CD4-positive, alpha-beta T cell treated with Interferon alpha-2 for 1 hour (primary cell): ENCODE data around the gene C1orf21.
A peak's percentile ranks its signal among the peaks of the same experiment; 100 is the strongest.

Experiments used
- DNase-seq, 2 donors: peaks; one replicate each; pipeline ENCODE4 v3.0.0-alpha.2; 2020 to 2022

The C1orf21 gene

DNA sequence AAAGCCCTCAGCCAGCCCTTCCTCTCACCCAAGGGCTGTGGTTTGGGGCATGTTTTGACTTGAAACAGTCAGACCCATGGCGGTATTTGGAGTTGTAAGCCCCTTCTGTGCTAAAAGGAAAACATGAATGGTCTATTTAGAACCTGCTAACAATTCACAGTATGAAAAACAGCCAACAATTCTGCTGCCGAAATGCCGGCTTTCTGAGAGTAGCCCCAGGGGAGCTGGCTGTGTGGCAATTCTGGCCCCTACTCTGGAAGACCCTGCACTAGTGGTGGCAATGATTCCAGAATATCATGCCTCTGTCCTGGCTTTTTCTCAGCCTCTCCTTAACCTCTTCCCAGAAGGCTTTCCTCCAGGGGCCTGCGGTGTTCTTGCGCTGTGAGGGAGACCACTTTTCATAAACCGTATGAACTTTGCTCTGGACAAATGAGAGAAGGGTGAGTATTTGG is 249.2 kb downstream of the C1orf21 start:
- DNase-seq = no peak

DNA sequence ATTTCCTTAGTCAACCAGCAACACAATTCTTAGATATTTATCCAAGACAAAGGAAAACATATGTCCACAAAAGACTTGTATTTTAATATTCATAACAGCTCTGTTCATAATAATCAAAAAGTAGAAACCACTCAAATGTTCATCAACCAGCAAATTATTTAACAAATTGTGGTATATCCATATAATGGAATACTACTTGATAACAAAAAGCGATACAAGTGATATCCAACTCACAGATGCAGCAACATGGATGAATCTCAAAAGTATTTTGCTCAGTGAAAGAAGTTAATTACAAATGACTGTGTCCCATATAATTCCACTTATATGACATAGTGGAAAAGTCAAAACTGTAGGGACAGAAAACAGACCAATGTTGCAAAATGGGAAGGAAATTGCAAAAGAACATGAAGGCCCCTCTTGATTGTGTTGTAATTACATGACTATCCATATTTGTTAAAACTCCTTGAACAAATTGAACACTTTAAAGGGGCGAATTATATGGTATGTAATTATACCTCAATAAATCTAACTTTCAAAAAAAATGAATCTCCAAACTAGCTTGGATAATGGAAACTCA is 250.9 kb downstream of the C1orf21 start:
- DNase-seq = no peak

DNA sequence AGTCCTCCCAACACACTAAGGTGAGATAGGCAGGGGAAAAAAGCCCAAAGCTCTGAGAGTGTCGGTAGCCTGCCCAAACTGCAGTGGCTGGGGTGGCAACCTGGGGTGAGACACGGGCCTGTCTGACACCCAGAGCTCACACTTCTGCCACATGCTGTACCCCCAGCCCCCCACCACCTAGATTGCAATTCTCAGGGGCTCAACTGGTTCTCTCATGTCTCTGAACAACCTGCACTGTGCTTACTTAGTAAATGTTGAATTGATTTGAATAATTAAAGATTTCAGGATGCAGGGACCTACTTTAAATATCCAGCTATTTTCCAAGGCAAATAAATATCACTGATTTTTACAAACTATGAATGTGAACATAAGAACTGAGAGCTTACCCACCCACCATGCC is 252.4 kb downstream of the C1orf21 start:
- no peak for DNase-seq

DNA sequence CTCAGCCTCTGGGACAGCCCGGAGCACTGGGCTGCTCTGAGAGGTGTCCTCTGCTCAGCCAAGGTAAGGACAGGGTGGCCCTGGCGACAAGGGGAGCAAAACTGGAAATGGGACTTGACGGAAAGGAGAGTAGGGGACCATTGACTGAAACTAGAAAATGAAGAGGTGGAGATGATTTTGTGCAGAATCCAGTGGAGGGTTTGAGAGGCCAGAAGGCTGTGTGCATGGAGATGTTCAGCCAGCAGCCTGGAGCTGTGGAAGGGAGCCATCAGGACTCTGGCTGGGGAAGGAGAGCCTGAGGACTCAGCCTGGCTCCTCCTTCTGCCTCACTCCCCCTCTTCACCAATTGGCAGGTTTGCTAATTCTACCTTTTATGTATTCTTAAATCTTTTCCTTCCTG is 253.7 kb downstream of the C1orf21 start:
- DNase-seq = no peak

DNA sequence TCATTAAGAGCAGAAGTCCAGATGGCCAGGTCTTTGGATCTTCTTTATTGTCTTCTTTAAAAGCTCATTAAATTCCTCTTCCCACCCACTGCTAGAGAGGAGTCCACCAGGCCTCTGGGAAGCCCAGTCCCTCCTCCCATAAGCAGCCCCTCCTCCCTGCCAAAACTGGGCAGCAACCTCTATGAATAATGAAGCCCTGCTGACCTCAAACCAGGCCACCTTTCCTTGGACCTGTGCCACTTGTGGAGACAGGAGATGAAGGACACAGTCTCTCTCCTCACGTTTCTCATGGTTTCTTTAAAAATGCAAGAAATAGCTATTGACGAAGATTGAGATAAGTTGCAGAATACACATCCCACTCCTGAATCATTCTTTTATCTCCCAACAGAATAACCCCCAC is 255.1 kb downstream of the C1orf21 start:
- DNase-seq = no peak

DNA sequence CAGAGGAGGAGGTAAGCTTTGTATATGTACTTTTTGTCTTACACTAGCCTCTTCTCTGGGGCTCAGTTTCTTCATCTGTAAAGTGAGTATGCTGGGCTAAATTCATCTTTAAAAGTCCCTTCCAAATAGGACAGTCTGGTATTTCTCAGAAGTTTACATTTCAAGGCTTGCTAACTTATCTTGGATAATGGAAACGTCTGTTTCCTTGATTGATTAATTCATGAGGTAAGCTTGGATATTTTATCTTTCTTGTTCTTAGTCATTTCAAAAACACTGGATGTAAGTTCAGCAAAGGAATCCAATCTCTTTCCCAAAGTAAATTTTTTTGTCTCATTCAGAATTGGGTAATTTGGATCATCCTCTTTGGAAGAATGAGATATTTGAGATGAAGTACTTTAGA is 256.8 kb downstream of the C1orf21 start:
- no peak for DNase-seq

DNA sequence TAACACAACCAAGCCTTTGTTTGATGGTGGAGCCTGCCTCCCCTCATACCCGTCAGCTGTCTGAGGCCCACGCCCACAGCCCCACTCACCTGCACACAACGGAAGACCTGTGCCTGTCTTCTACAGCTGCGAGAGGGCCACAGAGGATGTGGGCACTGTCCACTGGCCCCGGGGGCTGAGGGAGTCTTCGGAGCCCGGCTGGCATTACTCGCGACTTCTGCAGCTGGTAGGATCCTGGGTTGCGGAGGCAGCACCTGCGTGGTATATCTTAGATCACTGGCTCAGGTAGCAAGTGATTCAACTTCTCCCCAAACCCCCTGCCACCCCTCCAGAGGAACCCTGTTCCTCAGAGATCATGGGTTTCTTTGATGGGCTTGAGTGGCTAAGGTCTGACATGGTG is 257.9 kb downstream of the C1orf21 start:
- DNase-seq = no peak

DNA sequence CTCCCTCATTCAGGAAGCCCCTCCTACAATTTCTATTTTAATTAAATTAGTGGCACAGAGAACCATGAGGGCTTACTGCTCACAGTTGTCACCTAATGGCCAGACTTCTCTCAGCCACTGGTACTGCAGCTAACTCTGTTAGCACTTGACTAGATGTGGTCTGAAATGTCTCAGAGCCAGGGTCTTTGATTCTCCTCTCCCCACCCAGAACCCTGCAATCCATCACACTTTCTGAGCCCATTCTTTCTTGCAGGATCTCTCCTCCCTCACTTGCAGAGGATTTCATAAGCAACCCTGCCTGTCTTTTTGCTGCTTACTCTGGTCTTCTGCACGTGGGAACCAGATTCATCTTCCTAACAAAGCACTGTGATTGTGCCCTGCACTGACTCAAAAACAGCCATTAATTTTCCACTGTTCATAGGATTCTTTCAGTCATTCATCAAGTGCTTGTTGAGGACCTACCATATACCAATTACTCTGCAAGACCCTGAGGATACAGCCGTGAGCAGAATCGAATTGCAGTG is 259.4 kb downstream of the C1orf21 start:
- DNase-seq = no peak

DNA sequence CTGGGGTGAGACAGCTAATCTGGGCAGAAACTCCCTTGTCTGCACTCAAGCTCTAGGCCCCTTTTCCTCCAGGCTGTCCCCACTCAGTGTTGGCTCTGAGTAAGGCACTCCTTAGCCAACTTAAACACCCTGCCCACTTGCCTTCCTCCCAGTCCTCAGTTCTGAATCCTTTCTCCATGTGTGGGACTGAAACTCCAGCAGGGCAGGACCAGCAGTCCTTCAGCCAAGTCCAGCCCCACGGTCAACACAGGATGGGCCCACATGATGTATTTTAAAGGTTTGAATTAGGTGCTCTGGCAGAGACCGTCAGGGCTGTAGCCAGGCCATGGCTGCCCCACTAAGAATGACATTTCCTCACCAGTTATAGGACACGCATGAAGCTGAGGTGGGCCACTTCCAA is 260.0 kb downstream of the C1orf21 start:
- DNase-seq = no peak

DNA sequence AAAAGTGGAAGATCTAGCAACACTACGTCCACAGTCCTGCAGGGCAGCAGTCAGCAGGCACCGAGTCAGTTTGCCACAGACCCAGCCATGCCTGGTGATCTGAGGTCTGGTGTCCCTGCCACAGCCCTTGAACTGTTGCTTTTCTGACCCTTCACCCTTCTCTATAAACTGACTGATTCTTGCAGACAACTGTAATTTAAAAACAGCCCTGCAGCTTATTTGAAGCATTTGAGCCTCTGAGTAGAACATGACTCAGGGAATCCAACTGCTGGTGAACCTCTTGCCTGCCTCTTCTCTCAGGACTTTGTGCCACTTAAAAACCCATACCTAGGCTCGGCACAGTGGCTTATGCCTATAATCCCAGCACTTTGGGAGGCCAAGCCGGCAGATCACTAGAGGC is 260.6 kb downstream of the C1orf21 start:
- no peak for DNase-seq

DNA sequence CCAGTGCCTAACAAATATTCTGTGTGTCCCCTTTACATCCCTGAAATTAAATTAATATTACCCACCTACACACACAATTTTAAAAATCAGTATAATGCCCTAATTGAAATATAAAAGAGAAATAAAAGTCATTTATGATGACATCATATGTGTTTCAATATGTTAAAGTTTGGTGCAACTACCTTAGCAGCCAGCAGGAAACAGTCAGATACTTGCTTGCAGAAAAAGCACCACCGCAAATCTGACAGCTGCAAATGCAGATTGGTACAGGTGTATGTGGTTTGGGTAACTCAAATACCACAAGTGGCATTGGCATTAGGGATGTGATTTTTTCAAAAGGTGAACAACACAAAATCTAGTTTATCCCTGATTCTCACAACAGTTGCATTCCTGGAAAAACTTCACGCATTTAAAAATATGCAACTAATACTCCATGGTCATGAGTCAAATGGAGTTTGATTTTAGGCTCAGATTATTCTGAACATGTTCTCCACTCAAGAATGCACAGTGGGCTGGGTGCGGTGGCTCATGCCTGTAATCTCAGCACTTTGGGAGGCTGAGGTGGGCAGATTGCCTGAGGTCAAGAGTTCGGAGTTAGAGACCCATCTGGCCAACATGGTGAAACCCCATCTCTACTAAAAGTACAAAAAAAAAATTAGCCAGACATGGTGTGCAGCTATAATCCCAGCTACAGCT is 261.5 kb downstream of the C1orf21 start:
- no peak for DNase-seq

DNA sequence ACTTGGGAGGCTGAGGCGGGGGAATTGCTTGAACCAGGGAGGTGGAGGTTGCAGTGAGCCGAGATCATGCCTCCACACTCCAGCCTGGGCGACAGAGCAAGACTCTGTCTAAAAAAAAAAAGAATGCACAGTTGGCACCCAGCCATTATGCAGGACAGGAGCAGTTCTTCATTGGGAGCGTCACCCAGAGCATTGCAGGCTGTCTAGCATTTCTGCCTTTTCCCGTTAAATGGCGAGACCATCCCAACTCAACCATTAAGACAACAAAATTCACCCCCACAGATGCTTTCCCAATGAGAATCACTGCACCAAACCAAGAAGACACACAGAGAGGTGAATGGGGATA is 262.0 kb downstream of the C1orf21 start:
- no peak for DNase-seq

DNA sequence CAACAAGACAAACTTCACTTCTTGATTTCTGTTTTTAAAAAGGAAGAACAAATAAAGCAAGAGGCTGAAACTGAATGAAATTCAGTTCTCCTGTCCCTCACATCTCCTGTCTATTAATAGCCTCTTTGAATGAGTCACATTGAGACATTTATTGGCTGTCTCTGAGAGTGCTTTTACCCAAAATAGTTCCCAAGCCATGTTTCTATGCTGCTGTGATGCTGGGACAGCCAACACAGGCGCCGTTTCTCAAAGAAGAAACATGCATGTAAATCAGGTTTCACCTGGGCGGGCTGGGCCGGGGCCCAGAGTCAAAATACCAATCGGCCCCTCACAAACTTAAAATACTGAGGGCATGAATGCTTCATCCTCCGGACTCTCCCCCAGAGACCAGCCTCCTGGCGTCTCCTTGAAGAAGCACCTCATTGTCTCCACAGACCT is 262.6 kb downstream of the C1orf21 start:
- DNase-seq = no peak

DNA sequence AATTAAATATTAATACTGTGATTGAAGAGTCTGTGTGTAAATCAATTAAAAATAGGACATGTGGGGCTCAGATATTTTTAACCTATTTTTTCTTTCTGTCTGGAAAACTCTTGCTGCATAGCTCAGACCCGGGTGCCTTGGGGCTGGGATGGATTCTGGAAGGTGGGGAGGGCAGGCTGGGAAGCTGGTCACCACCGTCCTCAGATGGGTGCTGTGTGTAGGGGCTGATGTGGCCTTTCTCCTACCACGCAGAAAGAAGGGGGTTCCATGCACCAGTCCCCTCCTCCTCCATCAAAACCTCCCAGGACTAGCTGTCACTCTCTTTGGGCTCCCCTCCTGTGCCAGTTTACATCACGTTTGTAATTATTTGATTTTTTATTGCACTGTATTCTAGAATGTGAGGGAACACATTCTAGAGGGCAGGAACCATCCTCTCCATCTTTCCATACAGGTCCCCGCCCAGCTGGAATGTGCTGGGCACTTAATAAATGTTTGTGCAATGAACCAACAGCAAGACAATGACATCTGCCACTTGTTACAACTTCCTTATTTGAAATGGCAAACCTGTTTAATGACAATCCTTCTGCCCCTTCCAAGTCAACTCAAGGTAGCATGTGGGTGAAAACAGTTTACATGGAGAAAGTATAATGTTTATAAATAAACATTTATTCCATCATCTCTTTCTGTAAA is 263.5 kb downstream of the C1orf21 start:
- no peak for DNase-seq

DNA sequence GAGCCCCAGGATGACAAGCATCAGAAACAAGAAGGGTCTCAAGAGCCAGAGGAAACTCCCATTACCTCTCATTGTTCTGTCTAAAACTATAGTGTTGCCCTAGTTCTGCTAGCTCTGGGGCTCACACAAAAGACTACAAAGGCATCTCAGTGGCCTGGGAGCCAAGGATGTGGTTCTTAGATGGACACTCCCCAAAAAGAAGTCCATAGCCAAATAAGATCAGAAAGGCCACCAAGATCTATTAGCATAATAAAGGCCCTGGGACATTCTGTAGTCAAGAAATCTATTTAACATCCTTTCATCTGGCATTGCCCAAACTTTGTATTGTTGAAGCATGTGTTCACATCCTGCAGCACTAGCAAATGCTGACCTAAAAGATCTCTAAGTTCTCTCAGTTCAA is 268.4 kb downstream of the C1orf21 start:
- DNase-seq = no peak

DNA sequence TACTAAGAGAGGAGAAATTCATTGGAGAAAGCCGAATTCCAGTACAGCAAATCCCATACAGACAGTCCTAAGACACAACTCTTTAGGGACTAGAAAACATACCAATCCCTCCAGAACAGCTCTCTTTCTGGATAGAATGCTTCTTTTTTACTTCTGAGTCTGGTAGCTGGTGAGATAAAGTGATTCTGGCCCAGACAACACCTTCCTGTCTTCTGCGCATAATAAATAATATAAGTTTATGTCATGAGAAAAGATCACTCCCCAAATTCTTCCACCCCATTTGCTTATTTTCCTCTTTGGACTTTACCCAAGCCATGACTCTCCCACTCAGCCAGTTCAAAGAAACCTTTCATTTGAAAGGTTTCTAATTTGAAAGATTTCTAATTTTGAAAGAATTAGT is 269.4 kb downstream of the C1orf21 start:
- no peak for DNase-seq

DNA sequence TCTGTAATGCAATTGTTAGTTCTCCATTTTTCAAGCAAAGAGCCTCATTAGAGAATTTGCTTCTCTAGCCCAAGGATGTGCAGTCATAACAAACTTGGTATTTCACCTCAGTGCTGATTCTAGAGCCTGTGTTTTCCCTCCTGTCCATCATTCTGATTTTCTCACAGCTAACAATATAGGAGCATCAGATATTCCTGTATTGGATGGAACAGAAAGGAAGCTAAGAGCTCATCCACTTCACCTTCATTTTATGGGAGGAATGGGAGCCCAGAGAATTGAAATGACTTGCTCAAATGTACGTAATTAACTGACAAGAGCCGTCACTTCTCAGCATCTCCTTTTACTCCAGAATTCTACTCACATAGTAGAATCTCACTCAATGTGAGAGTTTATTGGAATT is 271.2 kb downstream of the C1orf21 start:
- no peak for DNase-seq

DNA sequence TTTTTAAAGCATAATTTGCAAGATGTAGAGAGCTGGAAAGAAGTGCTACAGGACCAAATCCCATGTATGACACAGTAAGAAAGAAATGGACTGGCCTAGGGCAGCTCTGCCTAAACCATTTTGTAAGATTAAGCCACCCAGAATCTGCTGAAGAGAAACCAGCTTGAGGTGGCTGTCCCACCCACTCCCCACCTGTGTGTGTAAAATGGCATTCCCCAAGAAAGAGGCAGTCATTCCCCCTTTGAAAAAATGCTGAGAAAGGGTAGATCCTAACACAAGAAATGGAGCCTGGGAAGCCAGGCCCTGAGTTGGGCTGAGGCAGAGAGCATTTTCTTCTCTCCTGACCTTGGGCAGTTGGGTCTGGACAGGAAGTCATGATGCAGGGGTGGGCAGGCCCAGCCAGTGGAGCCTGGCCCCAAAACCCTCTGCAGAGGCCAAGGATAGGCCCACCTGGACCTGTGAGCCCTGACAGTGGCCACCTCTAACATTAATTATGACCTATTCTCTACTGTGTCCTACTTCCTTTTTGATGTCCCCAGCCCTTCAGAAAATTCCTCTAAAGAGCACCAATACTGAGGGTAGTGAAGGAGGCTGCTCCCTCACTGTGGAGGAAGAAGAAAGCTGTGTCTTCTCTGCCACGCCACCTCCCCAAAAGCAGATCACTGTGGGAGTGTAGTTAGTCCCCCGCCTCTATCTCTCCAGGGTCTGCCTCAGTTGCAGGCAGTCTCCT is 273.8 kb downstream of the C1orf21 start:
- DNase-seq = no peak

DNA sequence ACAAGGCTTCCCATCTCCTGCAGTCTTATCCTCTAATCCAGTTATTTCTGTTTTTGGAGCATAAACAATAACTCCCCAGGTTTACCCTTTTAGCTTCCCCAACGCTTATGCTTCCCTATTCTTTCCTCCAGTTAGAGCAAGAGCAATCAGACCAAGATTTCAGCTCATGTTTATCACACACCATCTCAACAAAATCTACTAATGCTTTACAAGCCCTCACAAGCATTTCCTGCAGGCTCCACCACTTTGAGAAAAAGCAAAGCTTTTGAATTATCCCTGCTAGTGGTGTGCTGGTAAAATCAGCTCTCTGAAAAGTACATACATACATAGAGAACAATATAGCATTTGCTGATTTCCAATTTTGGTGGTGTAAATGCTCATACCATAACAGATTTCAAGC is 275.0 kb downstream of the C1orf21 start:
- no peak for DNase-seq

DNA sequence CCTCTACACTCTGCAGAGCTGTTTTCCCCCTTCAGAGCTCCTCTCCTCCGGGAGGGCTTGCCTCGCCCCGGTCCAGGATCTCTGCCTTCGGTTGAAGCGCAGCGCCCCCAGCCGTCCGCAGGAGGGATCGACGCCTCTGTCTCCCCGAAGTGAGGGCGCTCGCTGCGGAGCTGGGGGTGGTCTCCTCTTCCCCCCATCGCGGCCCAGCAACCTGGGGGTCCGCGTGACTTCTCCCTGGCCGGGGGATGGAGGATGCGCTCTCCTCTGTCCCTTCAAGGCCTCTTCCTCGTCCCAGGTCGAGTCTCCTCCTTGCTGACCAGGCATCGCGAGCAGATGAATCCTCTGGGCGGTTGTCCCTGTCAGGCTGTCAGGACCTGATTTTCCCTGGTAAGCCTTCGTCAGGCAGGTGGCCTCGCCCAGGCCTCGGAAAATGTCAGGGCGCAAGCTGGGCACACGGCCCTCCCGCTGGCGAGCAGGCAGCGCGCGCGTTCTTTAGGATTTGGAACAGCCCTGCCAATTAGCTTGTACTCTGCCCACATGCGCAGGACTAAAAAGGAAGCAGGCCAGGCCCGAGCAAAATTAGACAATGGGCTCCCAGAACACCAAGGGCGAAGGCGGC is 277.3 kb downstream of the C1orf21 start:
- peak; percentile 18 to 39 for DNase-seq

DNA sequence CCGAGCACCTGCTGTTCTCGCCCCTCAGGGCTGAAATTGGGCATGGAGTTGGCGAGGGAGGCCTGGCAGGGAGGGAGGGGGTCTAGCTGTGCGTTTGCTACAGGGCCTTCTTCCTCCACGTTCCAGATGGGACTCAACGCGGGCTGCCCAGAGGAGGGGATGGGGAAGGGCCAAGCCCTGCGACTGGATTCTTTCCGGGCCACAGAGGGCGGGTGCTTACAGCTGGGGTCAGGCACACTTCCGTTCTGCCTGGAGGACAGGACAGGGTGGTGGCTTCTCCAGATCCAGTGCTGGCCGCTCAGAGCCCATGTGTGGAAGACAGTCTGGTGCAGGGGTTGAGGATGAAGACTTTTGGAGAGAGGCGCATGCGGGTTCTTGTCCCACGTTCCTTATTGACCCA is 277.8 kb downstream of the C1orf21 start:
- DNase-seq = no peak

DNA sequence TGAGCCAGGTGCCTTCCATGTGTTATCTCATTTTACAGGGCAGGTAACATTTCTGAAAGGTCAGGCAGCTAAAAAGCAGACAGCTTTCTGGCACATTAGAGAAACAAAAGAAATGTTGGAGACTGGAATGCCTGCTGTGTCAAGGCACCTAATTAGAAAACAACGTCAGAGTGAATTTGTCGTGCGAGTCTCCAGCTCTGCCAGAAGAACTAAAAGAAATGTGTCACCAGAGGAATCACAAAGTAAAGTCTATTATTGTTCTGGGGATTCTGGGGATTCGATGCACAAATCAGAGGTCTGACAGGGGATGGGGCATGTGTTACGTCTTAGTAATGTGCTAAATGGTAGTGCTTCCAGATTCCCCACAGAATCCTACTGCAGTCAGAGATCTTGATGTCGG is 278.5 kb downstream of the C1orf21 start:
- DNase-seq = no peak

DNA sequence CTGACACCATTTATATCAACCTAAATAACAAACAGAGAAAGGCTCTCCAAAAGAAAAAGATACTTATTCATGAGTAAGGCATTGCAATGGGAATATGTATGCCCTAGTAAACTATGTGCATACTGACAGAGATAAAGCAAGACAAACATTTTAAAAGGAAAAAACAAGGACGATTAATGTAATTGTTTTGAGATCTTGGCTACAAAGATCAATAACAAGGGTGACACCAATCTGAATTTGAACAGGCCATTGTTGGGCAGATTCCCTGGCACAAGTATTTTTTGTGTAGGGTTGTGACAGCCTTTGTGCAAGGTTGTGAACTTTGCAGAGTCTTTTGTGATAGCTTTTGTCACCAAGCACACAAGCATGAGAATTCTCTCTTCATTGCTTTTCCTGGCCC is 282.6 kb downstream of the C1orf21 start:
- no peak for DNase-seq
